GM06990 (cell line): ENCODE results near the gene NKD1.

Experiments used
- DNase-seq: peaks from one replicate; pipeline ENCODE4 v3.0.0-alpha.2; 2011; ENCODE audit not compliant: insufficient read length; ENCODE audit errors: extremely low read depth
- H3K27me3 ChIP-seq: replicated peaks from 2 replicates; pipeline ENCODE4 v1.6.0; 2011; ENCODE audit warnings: low read length; ENCODE audit not compliant: control insufficient read depth, insufficient read depth
- H3K36me3 ChIP-seq: 2 replicates; pipeline ENCODE4 v1.5.1; 2011; ENCODE audit warnings: low read length; ENCODE audit not compliant: control insufficient read depth, insufficient read depth
- H3K4me3 ChIP-seq: replicated peaks from 2 replicates; pipeline ENCODE4 v1.5.1; 2011; ENCODE audit warnings: low read depth, mild to moderate bottlenecking, control low read depth, low read length
- CTCF ChIP-seq: IDR thresholded peaks from 2 replicates; pipeline ENCODE4 v1.5.1; 2011; ENCODE audit warnings: low read length, control low read depth, mild to moderate bottlenecking, inconsistent platforms; ENCODE audit not compliant: insufficient read depth, poor library complexity, severe bottlenecking

Gene NKD1

DNA sequence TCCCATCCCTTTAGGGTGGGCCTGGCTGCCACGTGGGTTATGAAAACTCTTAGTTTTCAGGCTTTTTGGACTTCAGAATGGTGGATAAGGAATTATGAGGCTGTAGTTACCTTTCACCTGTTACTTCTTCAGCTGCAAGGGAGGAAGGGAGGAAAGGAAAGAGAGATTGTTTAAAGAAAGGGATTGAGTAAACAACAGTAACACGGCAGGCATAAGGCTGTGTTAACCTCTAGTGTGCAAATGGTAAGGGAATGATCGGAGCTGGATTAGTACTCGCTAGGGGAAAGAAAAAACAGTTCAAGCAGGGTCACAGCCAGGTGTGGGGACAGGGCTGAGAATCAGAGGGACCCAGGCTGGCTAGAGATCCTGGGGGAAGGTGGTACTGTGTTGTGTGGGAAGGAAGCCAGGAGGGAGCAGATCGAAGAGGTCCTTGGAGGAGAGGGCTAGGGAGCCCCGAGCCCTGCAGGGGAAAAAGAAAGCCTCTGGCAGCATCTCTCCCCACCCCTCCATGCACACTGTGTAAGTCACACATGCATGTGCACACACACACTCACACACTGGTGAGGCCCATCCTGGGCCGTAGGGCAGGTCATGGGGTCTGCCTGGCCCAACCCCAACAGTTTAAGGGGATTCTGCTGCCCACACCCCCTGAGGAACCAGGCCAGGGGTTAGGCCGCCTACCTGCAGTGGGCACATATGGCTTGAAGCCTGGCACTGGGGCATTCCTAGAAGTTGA, 83.2 kb downstream of the NKD1 start:
- no peaks in the 10 kb centered on the region for H3K36me3 ChIP-seq
- H3K27me3 ChIP-seq: no peaks in the 10 kb centered on the region; the same call in 1 of the 2 replicates
- DNase-seq: no peak
- TF ChIP-seq CTCF: no peak
- H3K4me3 ChIP-seq: no peak overlapping the region

DNA sequence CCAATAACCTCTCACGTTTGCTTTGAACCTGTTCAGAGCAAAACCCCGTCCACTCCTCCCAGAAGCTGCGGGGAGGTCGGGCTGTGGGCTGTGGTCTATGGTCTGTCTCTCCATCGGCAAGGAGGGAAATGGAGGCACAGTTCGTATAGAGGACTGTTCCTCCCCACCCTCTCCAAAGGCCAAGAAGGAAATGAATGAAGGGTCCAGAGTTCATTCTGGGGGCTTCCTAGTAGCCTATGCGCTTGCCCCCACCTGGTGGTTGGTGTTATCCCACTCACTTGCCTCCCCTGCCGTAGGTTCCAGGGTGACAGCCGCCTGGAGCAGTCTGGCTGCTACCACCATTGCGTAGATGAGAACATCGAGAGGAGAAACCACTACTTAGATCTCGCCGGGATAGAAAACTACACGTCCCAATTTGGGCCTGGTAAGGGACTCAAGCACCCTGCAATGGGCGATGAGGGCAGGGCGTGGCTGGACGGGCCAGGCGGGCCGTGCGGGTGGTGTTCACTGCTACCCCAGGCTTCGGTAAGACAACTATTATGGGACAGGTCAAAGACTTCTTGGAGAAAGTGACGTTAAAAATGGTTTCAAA, 83.9 kb downstream of the NKD1 start:
- no peaks in the 10 kb centered on the region; the same call in 1 of the 2 replicates for H3K27me3 ChIP-seq
- no peak for TF ChIP-seq CTCF
- no peak for DNase-seq
- no peak overlapping the region for H3K4me3 ChIP-seq
- no peaks in the 10 kb centered on the region for H3K36me3 ChIP-seq

DNA sequence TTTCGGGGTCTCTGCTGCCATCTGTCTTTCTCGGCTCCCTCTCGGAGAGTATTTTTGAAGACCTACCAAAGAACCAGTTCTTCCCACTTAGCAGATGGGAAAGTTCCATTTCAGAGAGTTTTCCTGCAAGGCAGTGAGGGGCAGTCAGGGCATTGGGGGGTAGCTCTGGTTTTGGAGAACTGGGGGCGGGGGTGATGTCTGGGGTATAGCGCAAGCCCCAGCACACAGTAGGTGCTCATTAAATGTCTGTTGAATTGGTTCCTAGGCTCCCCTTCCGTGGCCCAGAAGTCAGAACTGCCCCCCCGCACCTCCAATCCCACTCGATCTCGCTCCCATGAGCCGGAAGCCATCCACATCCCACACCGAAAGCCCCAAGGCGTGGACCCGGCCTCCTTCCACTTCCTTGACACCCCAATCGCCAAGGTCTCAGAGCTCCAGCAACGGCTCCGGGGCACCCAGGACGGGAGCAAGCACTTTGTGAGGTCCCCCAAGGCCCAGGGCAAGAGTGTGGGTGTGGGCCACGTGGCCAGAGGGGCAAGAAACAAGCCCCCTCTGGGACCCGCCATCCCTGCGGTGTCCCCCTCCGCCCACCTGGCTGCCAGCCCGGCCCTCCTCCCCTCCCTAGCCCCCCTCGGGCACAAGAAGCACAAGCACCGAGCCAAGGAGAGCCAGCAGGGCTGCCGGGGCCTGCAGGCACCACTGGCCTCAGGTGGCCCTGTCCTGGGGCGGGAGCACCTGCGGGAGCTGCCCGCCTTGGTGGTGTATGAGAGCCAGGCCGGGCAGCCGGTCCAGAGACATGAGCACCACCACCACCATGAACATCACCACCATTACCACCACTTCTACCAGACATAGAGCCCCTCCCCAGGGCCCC, 85.0 kb downstream of the NKD1 start:
- no peaks in the 10 kb centered on the region for H3K36me3 ChIP-seq
- no peak for TF ChIP-seq CTCF
- H3K4me3 ChIP-seq: no peak overlapping the region
- no peaks in the 10 kb centered on the region; the same call in 1 of the 2 replicates for H3K27me3 ChIP-seq
- no peak for DNase-seq

DNA sequence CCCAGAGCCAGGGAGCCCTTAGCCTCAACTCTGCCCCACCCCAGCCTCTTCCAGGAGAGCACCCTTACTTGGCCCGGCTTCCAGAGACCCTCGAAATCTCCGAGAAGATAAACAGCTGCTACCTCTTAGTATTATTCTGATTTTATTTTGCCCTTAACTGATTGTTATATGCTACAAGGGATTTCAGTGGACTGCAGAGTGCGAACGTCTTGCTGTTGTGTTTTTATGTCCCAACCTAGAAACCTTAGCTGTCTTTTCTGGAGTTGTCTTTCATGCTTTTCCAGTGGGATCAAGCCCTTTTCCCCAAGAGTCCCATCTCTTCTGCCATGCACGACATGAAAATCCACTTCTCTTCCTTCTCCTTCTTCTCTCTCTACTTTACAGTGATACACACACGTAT, 85.9 kb downstream of the NKD1 start:
- no peaks in the 10 kb centered on the region for H3K36me3 ChIP-seq
- no peak overlapping the region for H3K4me3 ChIP-seq
- no peaks in the 10 kb centered on the region; the same call in 1 of the 2 replicates for H3K27me3 ChIP-seq
- DNase-seq: no peak
- no peak for TF ChIP-seq CTCF

GRCh38 chr16:50634947-50635346, 86.8 kb downstream of the NKD1 start:
- H3K4me3 ChIP-seq: no peak overlapping the region
- no peak for DNase-seq
- no peaks in the 10 kb centered on the region; the same call in 1 of the 2 replicates for H3K27me3 ChIP-seq
- TF ChIP-seq CTCF: peak; percentile 5
- H3K36me3 ChIP-seq: no peaks in the 10 kb centered on the region
